PC-3 (cell line): ENCODE results near the gene IRAK4. TPM values are rescaled to one million over a fixed set of nuclear protein-coding genes. Genes with fewer than 3 reads are reported as not detected.

ENCODE experiments used
- ATAC-seq: fragments of 200-7000 bp; cut with Tn5 transposase; 2 replicates; pipeline ENCODE4 v1.9.1; 2020; ENCODE audit warnings: mild to moderate bottlenecking, moderate library complexity
- BruUV-seq: library from RNA; stranded (reverse); fragments of 400-500 nt; replicated peaks from 2 replicates; lab custom pipeline; 2021; lab: Mats Ljungman, UMichigan
- CTCF ChIA-PET: fragments of 300-600 bp; sonication (Branson Sonifier 250); formaldehyde crosslinking; loops from one replicate; lab custom pipeline; 2022; ENCODE audit warnings: antibody characterized with exemption; lab: Charles Lee
- POLR2A ChIA-PET: fragments of 300-600 bp; sonication (Branson Sonifier 250); formaldehyde crosslinking; loops from one replicate; lab custom pipeline; 2022; ENCODE audit warnings: antibody characterized with exemption; ENCODE audit not compliant: unreplicated experiment; lab: Charles Lee
- DNase-seq: peaks from one replicate; pipeline ENCODE4 v3.0.0-alpha.2; 2015
- H2AFZ ChIP-seq: fragments of 300-600 bp; sonication (generic); 2 replicates; pipeline ENCODE4 v1.6.0; 2016; ENCODE audit warnings: antibody characterized with exemption, low read length
- H3F3A ChIP-seq: fragments of 300-600 bp; sonication (generic); one replicate; pipeline ENCODE4 v1.6.0; 2017; ENCODE audit warnings: antibody characterized with exemption, low read length, control low read depth, mild to moderate bottlenecking; ENCODE audit not compliant: unreplicated experiment
- H3K27ac ChIP-seq: fragments of 300-600 bp; sonication (generic); 2 replicates; pipeline ENCODE4 v1.5.1; 2016; ENCODE audit warnings: mild to moderate bottlenecking, low read length
- H3K27me3 ChIP-seq: fragments of 300-600 bp; sonication (generic); 2 replicates; pipeline ENCODE4 v1.6.1; 2016; ENCODE audit warnings: low read length, mixed read lengths
- H3K36me3 ChIP-seq: fragments of 300-600 bp; sonication (generic); 2 replicates; pipeline ENCODE4 v1.6.1; 2016; ENCODE audit warnings: low read depth, mixed run types, low read length, mixed read lengths
- H3K4me1 ChIP-seq: fragments of 300-600 bp; sonication (generic); 2 replicates; pipeline ENCODE4 v1.5.1; 2016; ENCODE audit warnings: low read length; ENCODE audit not compliant: insufficient read depth
- H3K4me2 ChIP-seq: fragments of 300-600 bp; sonication (generic); 2 replicates; pipeline ENCODE4 v1.6.0; 2016; ENCODE audit warnings: low read length
- H3K4me3 ChIP-seq: fragments of 300-600 bp; sonication (generic); 2 replicates; pipeline ENCODE4 v1.5.1; 2016; ENCODE audit warnings: mild to moderate bottlenecking, low read length, mixed read lengths
- H3K79me2 ChIP-seq: fragments of 300-600 bp; sonication (generic); 2 replicates; pipeline ENCODE4 v1.6.1; 2017; ENCODE audit warnings: low read length, mixed read lengths
- H3K9ac ChIP-seq: fragments of 300-600 bp; sonication (generic); 2 replicates; pipeline ENCODE4 v1.6.0; 2016; ENCODE audit warnings: mild to moderate bottlenecking, low read length
- H3K9me2 ChIP-seq: fragments of 300-600 bp; sonication (generic); replicated peaks from 2 replicates; pipeline ENCODE4 v1.6.1; 2016; ENCODE audit warnings: mixed run types, low read length, mixed read lengths
- H3K9me3 ChIP-seq: fragments of 300-600 bp; sonication (generic); 2 replicates; pipeline ENCODE4 v1.6.1; 2016; ENCODE audit warnings: low read length, mixed read lengths
- H4K20me1 ChIP-seq: fragments of 300-600 bp; sonication (generic); 2 replicates; pipeline ENCODE4 v1.6.1; 2016; ENCODE audit warnings: low read length, mixed read lengths
- CTCF ChIP-seq: fragments of 300-600 bp; sonication (generic); conservative IDR thresholded peaks from 2 replicates; pipeline ENCODE4 v1.5.1; 2017; ENCODE audit warnings: antibody characterized with exemption, low read depth, mild to moderate bottlenecking, low read length
- EZH2 ChIP-seq: fragments of 300-600 bp; sonication (generic); IDR thresholded peaks from one replicate; pipeline ENCODE4 v1.6.1; 2017; ENCODE audit warnings: antibody characterized with exemption, mild to moderate bottlenecking, low read length; ENCODE audit not compliant: unreplicated experiment
- EZH2phosphoT487 ChIP-seq: fragments of 300-600 bp; sonication (generic); IDR thresholded peaks from 2 replicates; pipeline ENCODE4 v1.6.1; 2018; ENCODE audit warnings: mild to moderate bottlenecking, antibody characterized with exemption, low read length, borderline replicate concordance
- intact Hi-C: fragments of 100-400 bp; cut with micrococcal nuclease; formaldehyde crosslinking; loops from 2 replicates; pipeline ENCODE4 v1.9.0; 2023
- total RNA-seq: library from RNA; depleted of rRNA; stranded (reverse); fragments of >200 nt; gene quantifications from 2 replicates; pipeline ENCODE4 v1.2.3, GENCODE V29; 2014

IRAK4 gene
- total RNA-seq, 1 experiment from 2014 or later = 8.9 TPM

DNA sequence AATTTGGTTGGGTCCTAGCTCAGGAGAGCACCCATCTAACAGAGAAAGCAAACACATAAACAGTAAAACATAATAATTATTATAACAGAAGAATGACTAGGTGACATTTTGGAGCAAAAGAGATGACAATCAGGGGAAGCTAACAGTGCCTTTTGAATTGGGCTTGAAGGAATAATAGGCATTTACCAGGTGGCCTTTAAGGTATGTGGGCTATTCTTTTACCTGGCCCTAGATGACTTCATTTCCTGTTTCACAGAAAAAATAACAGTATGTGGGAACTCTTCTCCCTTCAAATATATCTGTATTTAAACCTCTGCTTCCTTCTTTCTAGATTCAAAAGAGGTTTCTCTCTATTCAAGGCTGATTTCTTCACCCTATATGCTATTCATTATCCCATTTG lies 3.8 kb downstream of the IRAK4 start:
- no peak overlapping the region for H3K4me2 ChIP-seq
- H4K20me1 ChIP-seq = no peaks in the 10 kb centered on the region
- H3K9me3 ChIP-seq = no peaks in the 10 kb centered on the region
- no peak for DNase-seq
- no peak overlapping the region for H3K4me3 ChIP-seq
- H3K4me1 ChIP-seq = peaks cover 31% of the 10 kb centered on the region
- H3K79me2 ChIP-seq = peaks cover 25% of the 10 kb centered on the region
- POLR2A ChIA-PET = no interaction called here
- no peaks in the 10 kb centered on the region for H3K9me2 ChIP-seq
- no peak overlapping the region for H3K27ac ChIP-seq
- no peak overlapping the region for H2AFZ ChIP-seq
- no peak for ATAC-seq
- CTCF ChIA-PET = no interaction called here
- intact Hi-C loops = no loop called here
- no peaks in the 10 kb centered on the region for H3K36me3 ChIP-seq
- BruUV-seq = no TSS peak
- no peaks in the 10 kb centered on the region for H3F3A ChIP-seq
- TF ChIP-seq EZH2 (no peak), CTCF (no peak), EZH2phosphoT487 (no peak)
- no peak overlapping the region for H3K9ac ChIP-seq
- H3K27me3 ChIP-seq = no peaks in the 10 kb centered on the region

- intact Hi-C loops = no loop called here
- no peaks in the 10 kb centered on the region for H3F3A ChIP-seq
- no peak overlapping the region for H3K27ac ChIP-seq
- no peaks in the 10 kb centered on the region for H3K27me3 ChIP-seq
- no peaks in the 10 kb centered on the region for H3K9me2 ChIP-seq
- no peaks in the 10 kb centered on the region for H3K36me3 ChIP-seq
- ChIA-PET CTCF (no interaction called here), POLR2A (no interaction called here)
- ATAC-seq (no peak), DNase-seq (no peak)
- no peaks in the 10 kb centered on the region for H4K20me1 ChIP-seq
- H2AFZ ChIP-seq = no peak overlapping the region
- H3K4me2 ChIP-seq = no peak overlapping the region
- no peak overlapping the region for H3K4me3 ChIP-seq
- TF ChIP-seq EZH2 = no peak
- no peaks in the 10 kb centered on the region for H3K9me3 ChIP-seq
- H3K9ac ChIP-seq = no peak overlapping the region
- no TSS peak for BruUV-seq
- peaks cover 24% of the 10 kb centered on the region for H3K4me1 ChIP-seq
- peaks cover 17% of the 10 kb centered on the region for H3K79me2 ChIP-seq
These were observed 5.0 kb downstream of the IRAK4 start for GRCh38 chr12:43763769-43764168.

DNA sequence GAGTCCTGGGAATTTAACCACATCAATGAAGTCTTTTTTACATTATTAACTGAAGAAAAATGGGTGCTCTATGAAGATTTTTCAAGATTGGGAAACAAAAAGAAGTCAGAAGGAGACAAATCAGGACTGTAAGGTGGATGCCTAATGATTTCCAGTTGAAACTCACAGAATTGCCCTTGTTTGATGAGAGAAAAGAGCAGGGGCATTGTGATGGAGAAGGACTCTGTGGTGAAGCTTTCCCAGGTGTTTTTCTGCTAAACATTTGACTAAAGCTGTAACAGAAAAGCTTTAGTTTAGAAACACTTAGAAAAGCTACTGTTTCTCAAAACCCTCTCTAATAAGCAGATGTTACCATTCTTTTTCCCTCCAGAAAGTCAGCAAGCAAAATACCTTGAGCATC lies 5.8 kb downstream of the IRAK4 start:
- no peaks in the 10 kb centered on the region for H3K9me2 ChIP-seq
- H3K9ac ChIP-seq = no peak overlapping the region
- TF ChIP-seq EZH2 (no peak), CTCF (no peak), EZH2phosphoT487 (no peak)
- H3K4me1 ChIP-seq = peaks cover 19% of the 10 kb centered on the region
- POLR2A ChIA-PET = no interaction called here
- intact Hi-C loops = no loop called here
- no peaks in the 10 kb centered on the region for H3F3A ChIP-seq
- BruUV-seq = no TSS peak
- CTCF ChIA-PET = no interaction called here
- H3K79me2 ChIP-seq = peaks cover 17% of the 10 kb centered on the region
- no peak overlapping the region for H2AFZ ChIP-seq
- H3K9me3 ChIP-seq = no peaks in the 10 kb centered on the region
- no peaks in the 10 kb centered on the region for H4K20me1 ChIP-seq
- no peak overlapping the region for H3K27ac ChIP-seq
- no peaks in the 10 kb centered on the region for H3K27me3 ChIP-seq
- H3K4me2 ChIP-seq = no peak overlapping the region
- no peak overlapping the region for H3K4me3 ChIP-seq
- DNase-seq = no peak
- ATAC-seq = no peak
- H3K36me3 ChIP-seq = no peaks in the 10 kb centered on the region
